HCT116 (cell line): Measurements from ENCODE around the gene KRT36. TPM values are rescaled to one million over a fixed set of nuclear protein-coding genes. Genes with fewer than 3 reads are reported as not detected.

Experiments used
- ATAC-seq: fragments of 200-7000 bp; cut with Tn5 transposase; 2 replicates; pipeline ENCODE4 v1.9.1; 2020; ENCODE audit warnings: mild to moderate bottlenecking, moderate library complexity
- BruUV-seq: library from RNA; stranded (reverse); fragments of 400-500 nt; replicated peaks from 2 replicates; lab custom pipeline; 2021; lab: Mats Ljungman, UMichigan
- CTCF ChIA-PET: fragments of 300-600 bp; sonication (Branson Sonifier 250); formaldehyde crosslinking; loops from one replicate; lab custom pipeline; 2021; ENCODE audit warnings: antibody characterized with exemption; lab: Charles Lee
- POLR2A ChIA-PET: fragments of 300-600, 350-600 bp; sonication (Branson Sonifier 250); formaldehyde crosslinking; loops from one replicate; lab custom pipeline; 2021; ENCODE audit warnings: antibody characterized with exemption; lab: Charles Lee
- RAD21 ChIA-PET, 2 experiments: fragments of 300-600 bp; sonication (Branson Sonifier 250); formaldehyde crosslinking; loops; one replicate each; lab custom pipeline; 2023; ENCODE audit warnings: low total read pairs in 2 of 2; ENCODE audit not compliant: uncharacterized antibody in 2 of 2, unreplicated experiment in 2 of 2, low non-redundant PET in 1 of 2; lab: Charles Lee
- DNase-seq: peaks from one replicate; pipeline ENCODE4 v3.0.0-alpha.2; 2010; ENCODE audit warnings: low read depth, low spot score
- H2AFZ ChIP-seq: fragments of 200-600 bp; shearing (Covaris generic), sonication (generic); 2 replicates; pipeline ENCODE4 v1.6.1; 2017; ENCODE audit warnings: low read depth, mixed run types, mixed read lengths, antibody characterized with exemption, low read length; ENCODE audit not compliant: poor library complexity, severe bottlenecking
- H3K27ac ChIP-seq: 2 replicates; pipeline ENCODE4 v1.5.1; 2012; ENCODE audit warnings: low read depth, low read length
- H3K27me3 ChIP-seq: fragments of 200-600 bp; sonication (generic); 2 replicates; pipeline ENCODE4 v1.6.1; 2016; ENCODE audit warnings: mixed run types, low read length, mixed read lengths; ENCODE audit not compliant: insufficient read depth
- H3K36me3 ChIP-seq, 2 experiments: fragments of 200-500 bp in 1 of 2; fragments of 200-600 bp in 1 of 2; sonication (Bioruptor generic) in 1 of 2; sonication (generic) in 1 of 2; 2 replicates each; pipeline versions ENCODE4 v1.5.1 to v1.6.1; 2014 to 2016; ENCODE audit warnings: low read length in 2 of 2, inconsistent platforms in 1 of 2, mixed read lengths in 1 of 2, mixed run types in 1 of 2; ENCODE audit not compliant: insufficient read depth in 2 of 2, control insufficient read depth in 1 of 2
- H3K4me1 ChIP-seq, 2 experiments: fragments of 200-600 bp in 1 of 2; sonication (generic) in 1 of 2; 2 replicates each; pipeline versions ENCODE4 v1.5.1 to v1.6.1; 2012 to 2017; ENCODE audit warnings: low read length in 2 of 2, inconsistent platforms in 1 of 2, mild to moderate bottlenecking in 1 of 2, mixed read lengths in 1 of 2, mixed run types in 1 of 2, moderate library complexity in 1 of 2; ENCODE audit not compliant: insufficient read depth in 2 of 2, control insufficient read depth in 1 of 2
- H3K4me2 ChIP-seq: fragments of 200-600 bp; sonication (generic); 2 replicates; pipeline ENCODE4 v1.6.1; 2017; ENCODE audit warnings: mixed run types, low read length, mixed read lengths
- H3K4me3 ChIP-seq, 2 experiments: fragments of 200-600 bp in 1 of 2; sonication (generic) in 1 of 2; replicated peaks in 1 of 2; 2 replicates each; pipeline ENCODE4 v1.5.1; 2011 to 2016; ENCODE audit warnings: low read length in 2 of 2, control low read depth in 1 of 2, low read depth in 1 of 2, mild to moderate bottlenecking in 1 of 2, mixed read lengths in 1 of 2, mixed run types in 1 of 2
- H3K79me2 ChIP-seq: fragments of 200-600 bp; sonication (generic); 2 replicates; pipeline ENCODE4 v1.6.1; 2017; ENCODE audit warnings: mild to moderate bottlenecking, mixed run types, low read length, moderate library complexity, mixed read lengths; ENCODE audit not compliant: insufficient read depth
- H3K9ac ChIP-seq: fragments of 200-600 bp; sonication (generic); 2 replicates; pipeline ENCODE4 v1.6.1; 2016; ENCODE audit warnings: low read length, mixed read lengths
- H3K9me2 ChIP-seq: fragments of 200-600 bp; sonication (generic), shearing (Covaris generic); 2 replicates; pipeline ENCODE4 v1.6.1; 2017; ENCODE audit warnings: mixed run types, mild to moderate bottlenecking, moderate library complexity; ENCODE audit not compliant: insufficient read depth
- H3K9me3 ChIP-seq, 2 experiments: fragments of 200-500 bp in 1 of 2; fragments of 200-600 bp in 1 of 2; sonication (Bioruptor generic) in 1 of 2; sonication (generic) in 1 of 2; 2 replicates each; pipeline ENCODE4 v1.6.1; 2014 to 2017; ENCODE audit warnings: low read length in 2 of 2, mixed read lengths in 2 of 2, inconsistent platforms in 1 of 2, low read depth in 1 of 2, mild to moderate bottlenecking in 1 of 2, mixed run types in 1 of 2, moderate library complexity in 1 of 2; ENCODE audit not compliant: control insufficient read depth in 1 of 2, insufficient read depth in 1 of 2
- H4K20me1 ChIP-seq: fragments of 200-600 bp; sonication (generic), shearing (Covaris generic); 2 replicates; pipeline ENCODE4 v1.6.1; 2017; ENCODE audit warnings: mixed run types, mild to moderate bottlenecking, moderate library complexity; ENCODE audit not compliant: insufficient read depth
- ATF3 ChIP-seq: IDR thresholded peaks from 2 replicates; pipeline ENCODE4 v1.6.1; 2012
- CBX3 ChIP-seq: IDR thresholded peaks from 2 replicates; pipeline ENCODE4 v1.6.1; 2012; ENCODE audit warnings: low read depth
- EGR1 ChIP-seq: IDR thresholded peaks from 2 replicates; pipeline ENCODE4 v1.6.1; 2012; ENCODE audit warnings: low read depth
- ELF1 ChIP-seq: IDR thresholded peaks from 2 replicates; pipeline ENCODE4 v1.6.1; 2012; ENCODE audit warnings: low read depth, borderline replicate concordance
- EZH2 ChIP-seq: fragments of 200-600 bp; sonication (generic); IDR thresholded peaks from 2 replicates; pipeline ENCODE4 v1.6.1; 2017; ENCODE audit warnings: antibody characterized with exemption, mixed run types
- EZH2phosphoT487 ChIP-seq: fragments of 200-600 bp; IDR thresholded peaks from 2 replicates; pipeline ENCODE4 v1.6.1; 2018; ENCODE audit warnings: antibody characterized with exemption, borderline replicate concordance
- JUND ChIP-seq: IDR thresholded peaks from 2 replicates; pipeline ENCODE4 v1.6.1; 2012
- MAX ChIP-seq: IDR thresholded peaks from 2 replicates; pipeline ENCODE4 v1.6.1; 2012
- POLR2A ChIP-seq: IDR thresholded peaks from 2 replicates; pipeline ENCODE4 v1.7.0; 2011; ENCODE audit warnings: borderline replicate concordance; ENCODE audit not compliant: insufficient read depth, insufficient read length; ENCODE audit errors: extremely low read depth
- POLR2AphosphoS5 ChIP-seq: IDR thresholded peaks from 2 replicates; pipeline ENCODE4 v1.6.1; 2011; ENCODE audit warnings: mild to moderate bottlenecking, low read depth, low read length, moderate library complexity
- RAD21 ChIP-seq: IDR thresholded peaks from 2 replicates; pipeline ENCODE4 v1.6.1; 2012; ENCODE audit warnings: low read depth, mild to moderate bottlenecking
- SIN3A ChIP-seq: IDR thresholded peaks from 2 replicates; pipeline ENCODE4 v1.6.1; 2012; ENCODE audit warnings: low read depth
- SP1 ChIP-seq: IDR thresholded peaks from 2 replicates; pipeline ENCODE4 v1.6.1; 2012; ENCODE audit warnings: low read depth
- SRF ChIP-seq: IDR thresholded peaks from 2 replicates; pipeline ENCODE4 v1.6.1; 2012; ENCODE audit warnings: low read depth
- TCF7L2 ChIP-seq: IDR thresholded peaks from 2 replicates; pipeline ENCODE4 v1.7.0; 2011; ENCODE audit warnings: borderline replicate concordance, inconsistent platforms; ENCODE audit not compliant: insufficient read depth, insufficient read length; ENCODE audit errors: extremely low read depth
- YY1 ChIP-seq: IDR thresholded peaks from 2 replicates; pipeline ENCODE4 v1.6.1; 2011; ENCODE audit warnings: low read length, low read depth, moderate library complexity, mild to moderate bottlenecking; ENCODE audit not compliant: insufficient replicate concordance; ENCODE audit errors: extremely low read depth
- intact Hi-C: fragments of 100-400 bp; cut with micrococcal nuclease; formaldehyde crosslinking; loops from 2 replicates; pipeline ENCODE4 v1.10.0; 2022
- total RNA-seq: library from RNA; stranded (reverse); gene quantifications from one replicate; pipeline ENCODE4 v1.2.1, GENCODE V29; 2021; ENCODE audit not compliant: unreplicated experiment
- TF ChIP-seq, protein P1 (sequence below), 3 experiments: fragments of 200-600 bp in 1 of 3; sonication (generic) in 1 of 3; IDR thresholded peaks in 2 of 3; conservative IDR thresholded peaks in 1 of 3; 2 replicates each; pipeline ENCODE4 v1.5.1; 2012 to 2017; ENCODE audit warnings: low read depth in 2 of 3, low read length in 2 of 3, antibody characterized with exemption in 1 of 3, borderline replicate concordance in 1 of 3, control low read depth in 1 of 3, mild to moderate bottlenecking in 1 of 3, mixed read lengths in 1 of 3, mixed run types in 1 of 3, moderate library complexity in 1 of 3; ENCODE audit not compliant: insufficient read depth in 1 of 3
- TF ChIP-seq, protein P2 (sequence below): IDR thresholded peaks from 2 replicates; pipeline ENCODE4 v1.6.1; 2012; ENCODE audit warnings: low read depth
- TF ChIP-seq, protein P3 (sequence below): IDR thresholded peaks from 2 replicates; pipeline ENCODE4 v1.6.1; 2011; ENCODE audit warnings: mild to moderate bottlenecking, low read length, moderate library complexity; ENCODE audit not compliant: insufficient replicate concordance; ENCODE audit errors: extremely low read depth

The KRT36 gene
- total RNA-seq, 1 experiment from 2014 or later = not detected

GRCh38 chr17:41476866-41477815 is 12.6 kb downstream of the KRT36 start:
- ChIA-PET CTCF (no interaction called here), RAD21 (no interaction called here)
- Histone ChIP-seq H3K27me3 (no peaks in the 10 kb centered on the region), H3K27ac (no peak overlapping the region), H2AFZ (no peak overlapping the region), H3K9me3 (no peaks in the 10 kb centered on the region), H3K79me2 (no peaks in the 10 kb centered on the region), H3K36me3 (no peaks in the 10 kb centered on the region), H3K4me3 (no peak overlapping the region)
- DNase-seq = no peak
- no peak for TF ChIP-seq POLR2A
- TF ChIP-seq TCF7L2 = no peak
- no peak for TF ChIP-seq SRF
- TF ChIP-seq, protein P1, sequence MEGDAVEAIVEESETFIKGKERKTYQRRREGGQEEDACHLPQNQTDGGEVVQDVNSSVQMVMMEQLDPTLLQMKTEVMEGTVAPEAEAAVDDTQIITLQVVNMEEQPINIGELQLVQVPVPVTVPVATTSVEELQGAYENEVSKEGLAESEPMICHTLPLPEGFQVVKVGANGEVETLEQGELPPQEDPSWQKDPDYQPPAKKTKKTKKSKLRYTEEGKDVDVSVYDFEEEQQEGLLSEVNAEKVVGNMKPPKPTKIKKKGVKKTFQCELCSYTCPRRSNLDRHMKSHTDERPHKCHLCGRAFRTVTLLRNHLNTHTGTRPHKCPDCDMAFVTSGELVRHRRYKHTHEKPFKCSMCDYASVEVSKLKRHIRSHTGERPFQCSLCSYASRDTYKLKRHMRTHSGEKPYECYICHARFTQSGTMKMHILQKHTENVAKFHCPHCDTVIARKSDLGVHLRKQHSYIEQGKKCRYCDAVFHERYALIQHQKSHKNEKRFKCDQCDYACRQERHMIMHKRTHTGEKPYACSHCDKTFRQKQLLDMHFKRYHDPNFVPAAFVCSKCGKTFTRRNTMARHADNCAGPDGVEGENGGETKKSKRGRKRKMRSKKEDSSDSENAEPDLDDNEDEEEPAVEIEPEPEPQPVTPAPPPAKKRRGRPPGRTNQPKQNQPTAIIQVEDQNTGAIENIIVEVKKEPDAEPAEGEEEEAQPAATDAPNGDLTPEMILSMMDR (IDR thresholded peaks at IDR 0.05 in 2 of 3, conservative IDR thresholded peaks at IDR 0.05 in 1 of 3; ENCODE audit: borderline replicate concordance in 1 of 3, insufficient read depth in 1 of 3, low read depth in 2 of 3, low read length in 2 of 3) = no peak
- TF ChIP-seq ATF3 = no peak
- TF ChIP-seq MAX = no peak
- TF ChIP-seq SP1 = no peak
- TF ChIP-seq, protein P2, sequence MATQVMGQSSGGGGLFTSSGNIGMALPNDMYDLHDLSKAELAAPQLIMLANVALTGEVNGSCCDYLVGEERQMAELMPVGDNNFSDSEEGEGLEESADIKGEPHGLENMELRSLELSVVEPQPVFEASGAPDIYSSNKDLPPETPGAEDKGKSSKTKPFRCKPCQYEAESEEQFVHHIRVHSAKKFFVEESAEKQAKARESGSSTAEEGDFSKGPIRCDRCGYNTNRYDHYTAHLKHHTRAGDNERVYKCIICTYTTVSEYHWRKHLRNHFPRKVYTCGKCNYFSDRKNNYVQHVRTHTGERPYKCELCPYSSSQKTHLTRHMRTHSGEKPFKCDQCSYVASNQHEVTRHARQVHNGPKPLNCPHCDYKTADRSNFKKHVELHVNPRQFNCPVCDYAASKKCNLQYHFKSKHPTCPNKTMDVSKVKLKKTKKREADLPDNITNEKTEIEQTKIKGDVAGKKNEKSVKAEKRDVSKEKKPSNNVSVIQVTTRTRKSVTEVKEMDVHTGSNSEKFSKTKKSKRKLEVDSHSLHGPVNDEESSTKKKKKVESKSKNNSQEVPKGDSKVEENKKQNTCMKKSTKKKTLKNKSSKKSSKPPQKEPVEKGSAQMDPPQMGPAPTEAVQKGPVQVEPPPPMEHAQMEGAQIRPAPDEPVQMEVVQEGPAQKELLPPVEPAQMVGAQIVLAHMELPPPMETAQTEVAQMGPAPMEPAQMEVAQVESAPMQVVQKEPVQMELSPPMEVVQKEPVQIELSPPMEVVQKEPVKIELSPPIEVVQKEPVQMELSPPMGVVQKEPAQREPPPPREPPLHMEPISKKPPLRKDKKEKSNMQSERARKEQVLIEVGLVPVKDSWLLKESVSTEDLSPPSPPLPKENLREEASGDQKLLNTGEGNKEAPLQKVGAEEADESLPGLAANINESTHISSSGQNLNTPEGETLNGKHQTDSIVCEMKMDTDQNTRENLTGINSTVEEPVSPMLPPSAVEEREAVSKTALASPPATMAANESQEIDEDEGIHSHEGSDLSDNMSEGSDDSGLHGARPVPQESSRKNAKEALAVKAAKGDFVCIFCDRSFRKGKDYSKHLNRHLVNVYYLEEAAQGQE = no peak
- no peak for TF ChIP-seq CBX3
- no peak for TF ChIP-seq EGR1
- TF ChIP-seq SIN3A = no peak
- no peak for TF ChIP-seq EZH2
- no peak for TF ChIP-seq JUND
- no peak for TF ChIP-seq POLR2AphosphoS5
- no peak for TF ChIP-seq EZH2phosphoT487
- no peak for TF ChIP-seq YY1
- TF ChIP-seq RAD21 = no peak
- TF ChIP-seq, protein P3, sequence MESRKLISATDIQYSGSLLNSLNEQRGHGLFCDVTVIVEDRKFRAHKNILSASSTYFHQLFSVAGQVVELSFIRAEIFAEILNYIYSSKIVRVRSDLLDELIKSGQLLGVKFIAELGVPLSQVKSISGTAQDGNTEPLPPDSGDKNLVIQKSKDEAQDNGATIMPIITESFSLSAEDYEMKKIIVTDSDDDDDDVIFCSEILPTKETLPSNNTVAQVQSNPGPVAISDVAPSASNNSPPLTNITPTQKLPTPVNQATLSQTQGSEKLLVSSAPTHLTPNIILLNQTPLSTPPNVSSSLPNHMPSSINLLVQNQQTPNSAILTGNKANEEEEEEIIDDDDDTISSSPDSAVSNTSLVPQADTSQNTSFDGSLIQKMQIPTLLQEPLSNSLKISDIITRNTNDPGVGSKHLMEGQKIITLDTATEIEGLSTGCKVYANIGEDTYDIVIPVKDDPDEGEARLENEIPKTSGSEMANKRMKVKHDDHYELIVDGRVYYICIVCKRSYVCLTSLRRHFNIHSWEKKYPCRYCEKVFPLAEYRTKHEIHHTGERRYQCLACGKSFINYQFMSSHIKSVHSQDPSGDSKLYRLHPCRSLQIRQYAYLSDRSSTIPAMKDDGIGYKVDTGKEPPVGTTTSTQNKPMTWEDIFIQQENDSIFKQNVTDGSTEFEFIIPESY = no peak
- no peak for TF ChIP-seq ELF1
- TF ChIP-seq, all 23 proteins: peak for 0
- H3K4me2 ChIP-seq = no peak overlapping the region
- H3K4me1 ChIP-seq = no peaks in the 10 kb centered on the region
- intact Hi-C loops = no loop called here
- no peaks in the 10 kb centered on the region for H4K20me1 ChIP-seq
- no peaks in the 10 kb centered on the region for H3K9me2 ChIP-seq
- BruUV-seq = no TSS peak
- POLR2A ChIA-PET = no interaction called here
- H3K9ac ChIP-seq = no peak overlapping the region
- no peak for ATAC-seq
